MG63 (cell line): ENCODE measurements around the gene RB1. TPM values are rescaled to one million over a fixed set of nuclear protein-coding genes. Genes with fewer than 3 reads are reported as not detected.

ENCODE experiments used
- total RNA-seq: library from RNA; depleted of rRNA; stranded (reverse); fragments of >200 nt; shearing (Covaris generic); gene quantifications from 2 replicates; pipeline ENCODE4 v1.2.3, GENCODE V29; 2014; ENCODE audit warnings: low replicate concordance; rRNA removed

RB1 gene
- total RNA-seq, 1 experiment from 2014 or later: 27.0 TPM

Other genes starting within 250 kb of the RB1 start
- gene MED4, start 208.6 kb upstream of the RB1 start, total RNA-seq: 11.1 and 42.6 TPM in 2 replicates
- gene ITM2B, start 70.5 kb upstream of the RB1 start, total RNA-seq: 39.7 and 47.3 TPM in 2 replicates
- not detected in 2 replicates for gene LPAR6, start 109.4 kb downstream of the RB1 start, total RNA-seq
- 2.0 and 3.0 TPM in 2 replicates for gene RCBTB2, start 229.3 kb downstream of the RB1 start, total RNA-seq